Activated effector memory CD4-positive, alpha-beta T cell treated with anti-CD3 and anti-CD28 coated beads, Interleukin-2, amount 50 U/mL, for 16 hours (primary cell): ENCODE measurements around the gene INTS4.
A peak's percentile ranks its signal among the peaks of the same experiment; 100 is the strongest.
"Not testable (repeated sequence)": the region's sequence is repeated elsewhere in the genome, so short reads cannot be mapped to it uniquely, and the experiment has no call there.

Source experiments
- DNase-seq: peaks from one replicate; pipeline ENCODE4 v3.0.0-alpha.2; 2020

The INTS4 gene

GRCh38 chr11:78022397-78023396 is 28.2 kb upstream of the INTS4 start, which contains the start of gene KCTD14:
Gene KCTD14 (minus strand): TSS chr11:78023276. CDS start chr11:78023249, 27 bp downstream.
- DNase-seq = no peak

- DNase-seq = no peak
These were observed 27.1 kb upstream of the INTS4 start for GRCh38 chr11:78021611-78022010.

- no peak for DNase-seq
These were observed 25.8 kb upstream of the INTS4 start for GRCh38 chr11:78020246-78020645.

GRCh38 chr11:78019808-78020207 is 25.3 kb upstream of the INTS4 start:
- DNase-seq = no peak

- no peak for DNase-seq
These were observed 21.4 kb upstream of the INTS4 start for GRCh38 chr11:78015878-78016277.

GRCh38 chr11:78014937-78015520 is 20.6 kb upstream of the INTS4 start:
- DNase-seq = not testable (repeated sequence)

GRCh38 chr11:78011301-78011700 is 16.8 kb upstream of the INTS4 start:
- no peak for DNase-seq

- DNase-seq = no peak
These were observed 16.3 kb upstream of the INTS4 start for GRCh38 chr11:78010755-78011154.

- no peak for DNase-seq
These were observed 15.8 kb upstream of the INTS4 start for GRCh38 chr11:78010304-78010703.

- DNase-seq = no peak
These were observed 14.6 kb upstream of the INTS4 start for GRCh38 chr11:78009062-78009461.

- peak; percentile 75 for DNase-seq
These were observed 5.7 kb upstream of the INTS4 start for GRCh38 chr11:78000193-78000592.

GRCh38 chr11:77999446-78000030 is 5.1 kb upstream of the INTS4 start:
- no peak for DNase-seq

- no peak for DNase-seq
These were observed 566 bp downstream of the INTS4 start for GRCh38 chr11:77993902-77994301.

- no peak for DNase-seq
These were observed 3.5 kb downstream of the INTS4 start for GRCh38 chr11:77990981-77991380.

GRCh38 chr11:77986456-77986855 is 8.0 kb downstream of the INTS4 start:
- not testable (repeated sequence) for DNase-seq

GRCh38 chr11:77981346-77981947 is 13.0 kb downstream of the INTS4 start:
- DNase-seq = no peak

GRCh38 chr11:77968337-77968736 is 26.1 kb downstream of the INTS4 start:
- no peak for DNase-seq

GRCh38 chr11:77967753-77968152 is 26.7 kb downstream of the INTS4 start:
- no peak for DNase-seq

GRCh38 chr11:77967121-77967520 is 27.3 kb downstream of the INTS4 start:
- DNase-seq = no peak

- DNase-seq = no peak
These were observed 28.1 kb downstream of the INTS4 start for GRCh38 chr11:77966338-77966737.

GRCh38 chr11:77959434-77959833 is 35.0 kb downstream of the INTS4 start:
- no peak for DNase-seq

GRCh38 chr11:77958583-77959177 is 35.8 kb downstream of the INTS4 start:
- DNase-seq = not testable (repeated sequence)

GRCh38 chr11:77943296-77943695 is 51.2 kb downstream of the INTS4 start:
- not testable (repeated sequence) for DNase-seq
